GM10847 (cell line): ENCODE measurements around the gene COPZ2.

Experiments used
- POLR2A ChIP-seq: IDR thresholded peaks from 2 replicates; pipeline ENCODE4 v1.6.1; 2011; ENCODE audit not compliant: insufficient read length; ENCODE audit errors: extremely low read depth

The COPZ2 gene

DNA sequence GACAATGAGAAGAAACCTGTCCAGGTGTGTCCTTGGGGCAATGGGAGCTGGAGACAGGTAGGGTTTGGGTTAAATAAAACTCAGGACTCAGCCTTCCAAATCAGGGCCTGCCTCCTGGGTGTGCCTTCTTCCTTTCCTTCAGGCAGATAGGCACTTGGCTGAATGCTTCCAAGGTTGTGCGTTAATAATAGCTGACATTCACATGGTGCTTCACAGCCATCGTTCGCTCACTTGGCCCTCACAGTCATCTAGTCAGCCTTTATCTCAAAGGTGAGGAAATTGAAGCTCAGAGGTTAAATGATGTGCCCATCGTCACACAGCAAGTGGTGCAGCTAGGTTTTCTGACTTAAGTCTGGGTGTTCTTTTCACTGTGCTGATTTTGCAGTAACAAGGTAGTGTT is 20.0 kb upstream of the COPZ2 start:
- no peak for TF ChIP-seq POLR2A

DNA sequence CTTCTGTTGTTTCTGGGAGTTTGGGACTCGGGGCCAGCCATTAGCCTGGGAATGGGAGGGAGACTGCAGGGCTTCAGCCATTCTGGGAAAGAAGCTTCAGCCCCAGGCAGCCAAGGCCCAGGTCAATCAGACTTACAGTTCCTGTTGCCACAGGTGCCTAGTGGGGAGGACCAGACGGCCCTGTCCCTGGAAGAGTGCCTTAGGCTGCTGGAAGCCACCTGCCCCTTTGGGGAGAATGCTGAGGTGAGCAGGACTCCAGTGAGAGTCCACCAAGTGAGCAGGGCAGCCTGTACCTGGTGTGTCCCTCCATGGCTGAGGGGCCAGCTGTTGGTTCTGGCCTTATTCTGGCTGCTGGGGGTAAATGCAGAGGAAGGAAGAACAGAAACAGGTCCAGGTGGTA is 19.3 kb upstream of the COPZ2 start:
- TF ChIP-seq POLR2A: no peak

DNA sequence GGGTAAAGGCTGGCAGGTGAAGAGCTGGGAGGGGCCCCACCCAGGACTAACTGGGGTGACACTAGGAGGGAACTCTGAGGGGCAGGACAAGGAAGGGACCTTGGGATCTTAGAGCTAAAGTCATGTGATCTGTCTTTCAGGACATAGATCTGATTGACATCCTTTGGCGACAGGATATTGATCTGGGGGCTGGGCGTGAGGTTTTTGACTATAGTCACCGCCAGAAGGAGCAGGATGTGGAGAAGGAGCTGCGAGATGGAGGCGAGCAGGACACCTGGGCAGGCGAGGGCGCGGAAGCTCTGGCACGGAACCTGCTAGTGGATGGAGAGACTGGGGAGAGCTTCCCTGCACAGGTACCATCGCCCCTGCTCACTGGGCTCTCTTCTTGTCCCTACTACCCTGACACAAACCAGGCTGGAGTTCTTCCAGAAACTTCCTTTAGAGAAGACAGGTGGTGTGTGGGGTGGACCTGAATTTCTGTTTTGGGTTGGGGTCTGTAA is 18.7 kb upstream of the COPZ2 start:
- TF ChIP-seq POLR2A: no peak

DNA sequence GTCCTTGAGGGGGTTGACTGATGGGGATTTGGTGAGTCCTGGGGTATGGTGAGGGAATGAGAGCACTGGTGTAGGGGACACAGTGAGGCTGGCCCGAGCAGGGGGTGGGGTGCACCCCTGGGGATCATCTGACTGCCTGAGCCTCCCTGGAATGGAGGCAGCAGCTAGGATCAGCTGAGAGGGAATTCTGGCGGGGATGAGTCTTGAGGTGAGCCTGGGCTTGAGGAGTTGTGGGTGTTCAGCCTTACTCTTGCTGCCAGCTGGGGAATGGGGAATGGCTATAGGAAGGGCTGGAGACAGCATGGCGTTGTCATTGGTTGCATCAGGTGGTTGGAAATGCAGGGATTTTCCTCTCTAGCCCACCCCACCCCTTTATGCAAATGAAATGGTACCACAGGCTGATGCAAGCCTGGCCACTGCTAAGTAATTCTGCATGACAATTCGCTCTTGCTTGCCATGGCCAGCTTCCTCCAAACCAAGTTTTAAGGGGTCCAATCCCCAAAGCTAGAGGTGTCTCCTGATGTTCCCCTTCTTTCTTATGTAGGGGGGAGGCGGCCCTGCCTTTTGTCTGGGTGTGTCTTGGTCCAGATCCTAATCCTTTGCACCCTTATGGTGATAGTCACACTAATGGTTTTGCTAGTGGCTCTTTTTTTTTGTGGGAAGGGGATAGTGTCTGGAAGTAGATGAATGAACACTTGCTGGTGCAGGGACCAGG is 18.1 kb upstream of the COPZ2 start:
- TF ChIP-seq POLR2A: no peak

DNA sequence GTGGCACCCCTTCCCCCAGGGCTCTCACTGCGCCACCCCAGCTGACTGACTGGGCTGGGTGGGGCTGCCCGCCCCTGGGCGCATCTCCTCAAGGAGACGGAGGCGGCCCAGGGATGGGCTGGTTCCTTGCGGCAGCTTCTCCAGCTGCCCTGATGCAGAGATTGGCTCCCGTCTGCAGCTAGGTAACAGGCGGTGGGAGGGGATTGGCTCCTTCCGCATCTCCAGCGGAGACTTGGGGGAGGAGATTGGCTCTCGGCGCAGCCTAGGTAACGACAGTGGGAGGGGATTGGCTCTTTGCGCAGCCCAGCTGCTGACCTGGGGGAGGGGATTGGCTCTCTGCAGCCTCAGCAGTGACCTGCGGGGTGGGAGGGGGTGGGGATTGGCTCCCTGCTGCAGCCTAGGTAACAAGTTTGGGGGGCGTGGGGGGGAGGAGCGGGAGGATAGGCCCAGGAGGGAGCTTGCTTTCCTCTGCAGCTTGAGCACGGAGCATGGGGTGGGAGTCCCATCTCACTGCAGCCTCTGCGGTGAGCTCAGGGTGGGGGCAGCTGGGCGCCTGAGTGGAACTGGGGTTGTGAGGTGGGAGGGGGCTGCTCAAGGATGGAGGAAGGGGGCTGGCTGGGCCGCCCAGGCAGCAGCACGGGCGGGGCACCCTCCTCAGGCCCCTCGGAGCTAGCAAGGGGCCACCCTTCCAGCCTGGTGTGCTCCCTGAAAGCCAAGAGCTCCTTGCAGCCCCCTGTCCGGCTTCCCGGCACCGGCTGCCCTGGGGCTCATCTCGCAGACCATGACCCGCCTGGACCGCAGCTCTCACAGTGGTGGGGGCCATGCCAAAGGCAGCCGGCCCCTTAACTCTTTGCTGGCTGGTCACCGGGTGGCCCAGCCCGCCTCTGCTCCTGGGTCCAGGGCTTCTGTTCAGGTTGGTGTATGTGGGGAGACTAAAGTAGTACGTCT is 16.9 kb upstream of the COPZ2 start:
- no peak for TF ChIP-seq POLR2A

DNA sequence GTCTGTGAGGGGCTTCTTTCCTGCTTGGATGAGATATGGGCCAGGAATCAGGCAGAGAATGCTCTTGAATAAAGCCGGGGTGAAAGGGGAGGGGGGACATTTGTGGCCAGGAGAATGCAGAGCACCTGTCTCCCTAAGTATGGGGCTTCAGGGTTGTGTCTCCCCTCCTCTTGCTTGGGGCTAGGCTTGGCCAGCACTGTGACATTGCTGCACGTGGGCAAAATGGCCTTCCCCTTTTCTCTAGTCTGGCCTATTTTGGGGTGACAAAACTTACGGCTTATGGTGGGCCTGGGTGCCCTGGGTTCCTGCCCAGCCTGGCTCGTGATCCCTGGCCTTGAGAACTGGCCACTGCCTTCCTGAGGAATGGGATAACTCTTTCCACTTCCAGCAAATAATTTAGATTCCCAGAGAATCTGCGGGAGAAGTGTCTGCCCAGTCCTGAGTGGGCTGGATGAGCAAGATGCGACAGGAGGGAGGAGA is 16.2 kb upstream of the COPZ2 start:
- TF ChIP-seq POLR2A: no peak

DNA sequence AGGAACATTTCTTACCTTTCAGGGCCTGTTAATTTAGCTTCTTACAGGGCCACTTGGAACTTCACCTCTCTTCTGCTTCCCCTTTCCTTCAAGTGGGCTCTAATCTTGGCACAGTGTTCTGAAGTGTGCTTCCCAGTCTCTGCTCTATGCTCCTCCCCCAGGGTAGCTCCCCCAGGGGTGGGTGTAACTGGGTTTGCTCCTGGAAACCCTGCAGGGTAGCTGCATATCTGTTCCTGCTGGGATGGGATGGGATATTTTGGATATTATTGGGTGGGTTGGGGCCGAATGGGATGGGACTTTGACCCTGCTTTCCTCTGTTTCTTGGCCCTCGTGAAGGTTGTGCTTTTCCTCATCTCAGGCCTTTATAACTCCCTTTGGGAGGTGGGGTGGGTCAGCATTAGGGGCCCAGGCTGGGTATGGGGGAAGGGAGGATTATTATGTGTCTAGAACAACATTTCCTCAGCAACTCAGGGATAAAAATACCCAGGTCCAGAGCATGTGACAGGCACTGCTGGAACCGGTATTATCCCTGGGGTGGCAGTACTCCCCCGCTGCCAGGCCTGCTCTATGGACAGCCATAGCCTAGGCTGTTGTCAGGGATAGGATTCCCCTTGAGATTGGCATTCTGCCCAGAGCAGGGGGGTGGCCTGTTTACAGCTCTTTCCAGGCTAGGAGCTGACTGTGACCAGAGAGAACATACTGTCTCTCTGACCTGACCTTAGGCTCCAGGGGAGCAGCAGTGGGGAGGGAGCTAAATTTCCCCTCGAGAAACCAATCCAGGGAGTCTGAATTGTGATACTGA is 15.6 kb upstream of the COPZ2 start:
- no peak for TF ChIP-seq POLR2A

DNA sequence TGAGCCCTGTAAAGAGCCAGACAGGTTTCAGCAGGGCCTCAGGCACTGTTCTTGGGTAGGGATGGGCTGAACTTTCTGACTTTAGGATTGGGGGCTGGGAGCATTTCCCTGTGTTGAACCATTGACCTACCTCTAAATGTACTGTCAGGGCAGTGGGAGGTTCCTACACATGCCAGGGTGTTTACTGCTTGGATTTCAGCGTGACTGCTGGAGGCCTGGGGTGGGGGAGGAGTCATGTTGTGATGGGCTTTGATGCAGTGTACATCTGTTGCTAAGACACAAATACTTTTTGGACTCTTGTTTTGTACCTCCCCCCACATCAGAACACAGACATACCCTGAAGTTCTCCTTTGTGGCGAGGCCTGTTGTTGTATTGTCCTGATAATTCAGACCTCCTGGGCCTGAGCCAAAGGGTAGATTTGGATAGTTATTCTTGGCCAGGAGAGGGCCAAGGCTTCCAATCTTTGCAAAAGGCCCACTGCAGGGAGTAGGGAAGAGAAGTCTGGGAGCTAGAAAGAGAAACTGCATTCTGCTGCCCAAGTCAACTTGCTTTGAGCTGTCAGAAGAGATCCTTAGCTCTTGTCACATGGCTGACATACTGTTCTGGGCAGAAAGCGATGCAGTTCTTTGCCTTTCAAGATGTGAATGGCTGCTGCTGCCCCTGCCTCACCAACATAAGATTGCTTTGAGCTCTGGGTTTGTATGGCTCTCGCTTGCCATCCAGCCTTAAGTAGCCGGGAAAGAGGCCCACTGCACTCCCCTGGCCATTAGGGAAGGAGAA is 14.3 kb upstream of the COPZ2 start:
- no peak for TF ChIP-seq POLR2A

DNA sequence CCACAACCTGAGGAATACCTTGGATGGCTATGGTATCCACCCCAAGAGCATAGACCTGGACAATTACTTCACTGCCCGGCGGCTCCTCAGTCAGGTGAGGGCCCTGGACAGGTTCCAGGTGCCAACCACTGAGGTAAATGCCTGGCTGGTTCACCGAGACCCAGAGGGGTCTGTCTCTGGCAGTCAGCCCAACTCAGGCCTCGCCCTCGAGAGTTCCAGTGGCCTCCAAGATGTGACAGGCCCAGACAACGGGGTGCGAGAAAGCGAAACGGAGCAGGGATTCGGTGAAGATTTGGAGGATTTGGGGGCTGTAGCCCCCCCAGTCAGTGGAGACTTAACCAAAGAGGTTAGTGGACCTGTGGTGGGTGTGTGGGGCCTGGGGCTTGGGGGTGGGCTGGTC is 13.7 kb upstream of the COPZ2 start:
- no peak for TF ChIP-seq POLR2A

DNA sequence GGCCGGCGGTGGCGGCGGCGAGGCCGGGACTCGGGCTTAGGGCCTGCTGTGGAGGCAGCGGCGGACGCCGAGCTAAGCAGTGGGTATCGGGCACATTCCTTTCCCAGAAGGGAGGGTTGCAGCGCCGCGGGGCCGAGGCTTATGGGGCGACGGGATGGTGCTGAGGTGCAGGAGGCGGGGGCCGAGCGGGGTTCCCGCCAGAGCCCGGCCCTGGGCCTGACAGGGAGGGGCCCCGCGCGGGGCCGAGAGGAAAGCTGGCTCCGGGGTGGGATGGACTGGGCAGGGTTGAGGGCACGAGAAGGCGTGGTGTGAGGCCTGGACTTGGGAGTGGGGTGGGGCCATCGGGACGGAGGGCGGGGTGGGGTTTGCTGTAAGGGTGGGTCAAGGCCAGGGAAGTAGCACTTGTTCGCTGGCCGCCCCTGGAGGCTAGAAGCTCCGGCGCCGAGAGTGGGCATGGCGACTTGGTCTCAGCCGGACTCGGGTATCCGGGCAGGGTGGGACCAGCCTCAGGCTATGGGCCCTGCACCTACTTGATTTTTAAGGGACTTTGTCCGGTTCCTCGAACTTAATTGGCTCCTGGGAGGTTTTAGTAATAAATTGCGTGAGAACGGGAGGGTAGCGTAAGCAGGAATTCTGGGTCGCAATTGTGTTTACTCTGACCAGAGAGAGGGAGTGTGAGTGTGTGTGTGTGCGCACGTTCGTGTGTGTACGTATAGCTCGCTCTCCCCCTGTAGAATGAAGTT is 11.0 kb upstream of the COPZ2 start:
- TF ChIP-seq POLR2A: peak; percentile 66

DNA sequence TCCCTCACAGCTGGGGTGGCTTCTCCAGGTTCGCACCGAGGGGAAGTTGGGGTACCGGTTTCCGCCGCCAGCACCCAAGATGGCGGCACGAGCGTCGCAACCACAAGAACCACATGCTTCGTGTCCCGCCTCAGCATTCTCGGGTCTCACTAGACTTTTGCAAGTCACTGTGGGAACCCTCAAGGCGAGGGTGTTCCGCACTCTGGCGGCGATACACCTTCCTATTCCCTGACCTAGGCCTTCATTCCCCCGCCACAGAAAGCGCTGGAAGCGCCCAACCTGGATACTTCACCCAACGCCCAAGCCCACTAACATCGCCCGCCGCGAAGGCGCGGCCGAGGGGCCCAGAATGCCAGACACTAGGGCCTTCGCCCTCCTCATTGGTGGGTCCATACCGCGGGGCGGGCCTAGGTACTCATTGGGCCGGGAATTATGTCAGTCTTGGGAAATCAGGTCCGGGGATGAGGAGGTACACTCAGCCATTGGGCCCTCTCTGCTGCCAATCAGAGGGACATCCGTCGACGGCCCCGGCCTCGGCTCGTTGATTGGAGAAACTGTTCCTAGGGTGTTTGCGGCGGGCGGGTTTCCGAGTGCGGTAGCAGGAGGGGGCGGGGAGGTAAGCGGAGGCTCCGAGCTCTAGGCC is 10.3 kb upstream of the COPZ2 start, which contains the start of gene NFE2L1:
TSS of gene NFE2L1 (plus strand) at position 619 of the 643 bp plus-strand sequence. CDS start 2,760 bp downstream, outside the sequence.
- TF ChIP-seq POLR2A: peak; percentile 59

DNA sequence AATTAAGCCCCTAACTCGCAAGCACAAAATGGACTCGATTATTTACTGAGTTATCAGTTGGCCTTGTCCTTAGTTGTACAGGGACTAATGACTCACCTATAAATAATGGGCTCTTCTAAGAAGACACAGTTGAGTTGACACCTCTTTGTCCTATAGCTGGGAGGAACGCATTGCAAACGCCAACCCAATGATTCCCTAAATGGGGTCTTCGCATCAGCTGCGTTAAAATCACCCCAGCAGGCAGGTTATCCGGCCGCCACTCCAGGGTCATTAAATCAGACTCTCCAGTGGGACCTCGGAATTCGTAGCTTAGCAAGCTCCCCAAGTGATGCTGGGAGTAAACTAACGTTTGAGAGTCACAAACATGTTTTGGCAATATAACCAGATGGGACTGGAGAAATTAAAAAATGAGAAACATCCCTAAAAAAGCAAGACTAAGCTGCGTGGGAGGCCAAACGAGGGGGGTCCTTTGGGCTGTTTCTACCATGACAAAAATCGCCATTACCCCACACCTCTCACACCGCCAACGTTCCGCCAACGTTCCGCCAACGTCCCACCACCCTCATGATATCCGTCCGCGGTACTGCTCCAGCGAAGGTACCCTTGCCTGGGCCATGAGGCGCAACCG is 9.6 kb upstream of the COPZ2 start:
- TF ChIP-seq POLR2A: no peak

DNA sequence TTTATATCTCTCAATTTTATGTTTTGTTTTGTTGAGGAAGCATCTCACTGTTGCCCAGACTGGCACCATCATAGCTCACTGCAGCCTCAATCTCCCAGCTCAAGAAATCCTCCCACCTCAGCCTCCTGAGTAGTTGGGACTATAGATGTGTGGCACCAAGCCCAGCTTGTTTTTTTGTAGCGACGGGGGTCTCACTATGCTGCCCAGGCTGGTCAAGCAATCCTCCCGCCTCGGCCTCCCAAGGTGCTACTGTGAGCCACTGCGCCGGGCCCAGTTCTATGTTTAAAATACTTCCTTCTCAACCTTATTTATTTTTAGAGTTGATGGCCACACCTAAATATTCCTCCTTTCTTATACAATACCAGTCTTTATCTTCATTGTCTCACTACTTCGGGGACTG is 8.7 kb upstream of the COPZ2 start:
- TF ChIP-seq POLR2A: no peak
